OCI-M1 (cell line): Measurements from ENCODE around the gene DCPS.
A peak's percentile ranks its signal among the peaks of the same experiment; 100 is the strongest.
"Not testable (repeated sequence)": the region's sequence is repeated elsewhere in the genome, so short reads cannot be mapped to it uniquely, and the experiment has no call there.

ENCODE experiments used
- DNase-seq: peaks from one replicate; lab custom pipeline; 2025; lab: John Stamatoyannopoulos, UW

The DCPS gene

DNA sequence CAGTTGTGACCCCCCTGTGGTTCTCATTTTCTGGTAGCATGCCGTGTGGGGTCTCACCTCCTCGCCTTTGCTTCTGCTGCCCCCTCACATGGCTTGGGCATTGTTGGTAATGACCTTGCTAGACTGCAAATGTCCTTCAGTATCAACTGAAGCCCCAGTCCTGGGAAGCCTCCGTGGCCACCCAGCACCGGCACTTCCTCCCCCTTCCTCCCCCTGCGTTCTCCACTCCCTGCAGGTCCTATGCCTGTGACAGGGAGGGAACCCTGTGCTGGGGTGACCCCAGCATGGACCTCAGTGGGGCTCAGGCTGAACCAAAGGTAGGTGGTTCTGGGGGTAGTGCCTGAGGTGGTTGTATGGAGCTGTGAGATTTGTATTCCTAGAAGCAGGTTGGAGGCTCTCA lies 57.5 kb downstream of the DCPS start:
- DNase-seq, result no peak

DNA sequence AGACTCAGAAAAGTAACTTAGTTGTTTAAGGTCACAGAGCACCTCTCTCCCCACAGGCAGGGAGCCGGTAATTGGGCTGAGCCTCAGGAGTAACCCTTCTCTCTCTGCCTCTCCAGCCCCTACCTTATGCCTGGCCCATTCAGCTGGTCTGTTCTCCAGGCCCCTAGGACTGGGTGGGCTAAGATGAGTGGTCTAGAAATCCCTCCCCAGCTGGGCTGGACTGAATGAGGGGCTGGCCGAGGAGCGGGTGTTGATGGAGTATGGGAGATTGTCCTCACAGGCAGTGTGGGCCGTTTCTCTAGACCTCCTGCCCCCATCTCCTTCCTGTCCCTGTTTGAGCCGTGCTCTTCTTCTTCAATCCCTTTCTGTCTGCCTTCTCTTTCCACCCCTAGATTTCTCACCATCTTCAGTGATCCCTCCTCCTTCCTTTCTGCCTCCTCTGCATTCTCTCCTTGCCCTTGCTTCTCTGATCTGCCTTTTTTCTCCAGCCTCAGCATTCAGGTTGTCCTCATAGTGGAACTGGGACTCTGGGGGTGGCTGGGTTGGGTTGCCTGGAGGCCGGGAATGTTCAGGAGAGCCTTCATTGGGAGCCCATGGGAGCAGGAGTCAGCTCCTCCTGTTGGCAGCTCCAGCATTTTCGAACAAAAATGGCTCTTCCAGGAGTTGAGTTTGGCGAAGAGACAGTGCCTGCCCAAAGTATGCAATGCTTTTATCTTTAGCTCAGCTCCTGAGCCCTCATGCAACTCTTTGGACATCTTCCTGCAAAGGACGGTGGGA lies 59.2 kb downstream of the DCPS start:
- no peak for DNase-seq

DNA sequence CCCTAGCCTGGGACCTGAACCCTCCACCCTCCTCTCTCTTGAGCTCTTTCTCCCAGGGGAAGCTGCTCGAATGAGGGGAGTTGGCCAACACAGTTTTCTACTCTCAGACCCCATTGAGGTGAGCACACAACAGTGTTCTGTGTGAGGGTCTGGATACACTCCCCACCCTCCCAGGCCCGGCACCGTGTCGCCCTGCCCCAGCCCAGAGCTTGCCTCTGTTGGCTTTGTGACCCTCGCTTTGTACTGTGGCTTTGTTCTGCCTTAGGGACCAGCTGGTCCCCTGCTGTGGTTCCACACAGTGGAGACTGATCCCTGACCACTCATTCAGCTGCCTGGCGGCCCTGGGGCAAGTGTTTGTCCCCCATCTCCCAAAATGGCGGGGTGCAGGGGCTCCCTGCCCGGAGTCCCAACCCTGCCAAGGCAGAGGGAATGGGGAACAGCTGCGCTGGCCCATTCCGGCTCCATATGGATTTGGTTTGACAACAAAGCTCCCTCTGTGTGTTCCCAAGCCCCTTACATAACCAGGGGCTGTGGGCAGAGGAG lies 59.9 kb downstream of the DCPS start:
- no peak for DNase-seq

DNA sequence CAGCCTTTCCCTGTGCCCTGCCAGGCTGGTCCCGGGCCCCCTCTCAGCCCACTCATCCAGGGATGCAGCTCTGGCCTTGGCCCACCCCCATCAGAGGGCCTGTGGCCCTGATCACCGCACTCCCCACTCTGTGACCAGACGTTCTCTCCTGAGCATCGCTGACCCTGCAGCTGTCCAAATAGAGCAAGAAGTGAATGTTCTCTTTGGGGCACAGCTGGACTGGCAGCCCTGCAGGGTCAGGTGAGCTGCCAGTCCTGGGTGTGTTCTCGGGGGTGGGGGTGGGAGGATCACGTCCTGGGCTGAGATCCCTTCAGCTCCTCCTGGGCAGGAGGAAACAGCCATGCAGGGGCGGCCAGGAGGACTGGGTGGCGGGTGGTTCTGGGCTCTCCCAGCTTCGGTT lies 60.9 kb downstream of the DCPS start:
- not testable (repeated sequence) for DNase-seq

DNA sequence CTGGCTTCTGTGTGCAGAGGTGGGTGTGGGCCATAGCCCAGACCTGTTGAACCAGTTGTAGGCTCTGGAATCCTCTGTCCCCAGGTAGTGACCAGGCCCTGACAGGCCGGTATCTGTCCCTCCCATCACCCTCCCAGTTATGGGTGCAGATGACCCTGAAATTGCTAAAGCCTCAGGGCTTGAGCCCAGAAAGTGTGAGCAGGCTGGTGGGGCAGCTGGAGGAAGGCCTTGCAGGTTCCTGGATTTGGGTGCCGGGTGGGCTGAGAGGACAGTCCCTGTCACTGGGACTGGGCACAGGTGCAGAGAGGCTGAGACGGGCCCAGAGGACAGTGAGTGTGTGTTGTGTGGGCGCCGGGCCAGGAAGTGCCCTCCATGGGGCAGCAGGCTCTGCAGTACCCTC lies 61.6 kb downstream of the DCPS start:
- not testable (repeated sequence) for DNase-seq

DNA sequence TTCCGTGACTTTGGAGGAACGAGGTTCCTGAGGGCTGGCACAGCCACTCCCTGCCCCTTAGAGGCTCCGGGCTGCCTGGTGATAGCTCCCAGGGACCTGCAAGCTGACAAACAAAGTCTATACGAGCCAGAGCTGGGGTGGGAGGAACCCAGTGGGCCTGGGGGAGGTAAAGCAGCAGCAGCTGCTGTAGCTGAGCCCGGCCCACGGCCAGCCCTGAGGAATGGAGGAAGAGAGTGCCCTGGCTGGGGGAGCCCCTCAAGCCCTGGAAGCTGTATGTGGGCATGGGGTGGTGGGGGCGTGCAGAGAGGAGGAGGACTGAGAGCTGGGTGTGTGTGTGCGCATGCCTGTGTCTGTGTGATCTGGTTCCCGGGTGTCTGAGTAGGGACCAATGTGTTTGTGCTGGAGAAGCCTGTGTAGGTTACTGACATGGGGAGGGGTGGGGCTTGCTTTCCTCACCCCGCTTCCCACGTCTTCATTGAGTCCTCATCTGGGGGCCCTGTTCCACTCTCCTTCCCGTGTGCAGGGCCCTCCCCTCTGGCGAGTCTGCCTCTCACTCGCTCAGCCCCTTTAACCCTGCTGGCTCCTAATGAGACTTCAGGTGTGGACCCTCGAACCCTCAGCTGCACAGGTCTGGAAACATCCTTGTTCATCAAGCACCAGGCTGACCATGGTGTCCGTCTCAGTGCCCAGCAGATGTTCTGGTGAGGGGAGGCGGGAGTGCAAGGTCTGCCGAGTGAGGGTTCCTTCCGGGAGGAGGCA lies 62.4 kb downstream of the DCPS start:
- DNase-seq, result no peak

DNA sequence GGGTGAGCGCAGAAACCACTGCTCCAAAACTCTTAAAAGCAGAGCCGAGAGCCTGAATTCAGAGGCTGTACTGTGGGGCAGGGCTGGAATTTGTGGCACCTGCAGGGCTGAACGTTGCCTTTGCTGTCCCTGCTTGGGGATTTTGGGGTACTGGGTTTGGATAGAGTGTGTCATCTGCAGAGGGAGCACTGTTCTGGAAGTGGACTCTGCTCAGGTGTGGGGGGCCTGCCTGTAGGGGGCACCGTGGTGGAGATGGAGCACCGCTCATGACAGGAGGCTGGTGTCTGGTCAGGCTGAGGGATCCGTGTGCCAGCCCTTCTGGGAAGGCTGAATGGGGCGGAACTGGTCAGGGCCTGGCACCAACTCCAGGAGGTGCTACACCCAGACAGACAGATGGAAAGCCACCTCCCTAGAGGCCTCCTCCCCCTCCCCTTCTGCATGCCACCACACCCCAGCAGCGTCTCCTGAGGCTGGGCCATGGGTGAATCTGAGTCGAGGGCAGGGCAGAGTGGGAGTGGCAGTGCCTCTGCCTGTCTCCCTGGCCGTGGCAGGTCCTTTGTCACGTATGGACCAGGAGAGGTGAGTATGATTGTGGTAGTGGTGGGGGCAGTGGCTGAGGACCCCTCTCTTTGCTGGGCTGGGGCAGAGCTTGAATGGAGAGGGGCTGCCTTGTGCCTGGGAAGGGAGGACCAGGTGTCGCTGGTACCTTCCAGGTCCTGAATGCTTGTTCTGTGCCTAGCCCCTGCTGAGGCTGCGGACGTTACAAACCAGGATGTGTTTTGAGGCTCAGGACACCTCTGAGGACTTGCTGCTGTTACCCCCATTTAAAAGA lies 63.2 kb downstream of the DCPS start:
- DNase-seq, result peak; percentile 16

DNA sequence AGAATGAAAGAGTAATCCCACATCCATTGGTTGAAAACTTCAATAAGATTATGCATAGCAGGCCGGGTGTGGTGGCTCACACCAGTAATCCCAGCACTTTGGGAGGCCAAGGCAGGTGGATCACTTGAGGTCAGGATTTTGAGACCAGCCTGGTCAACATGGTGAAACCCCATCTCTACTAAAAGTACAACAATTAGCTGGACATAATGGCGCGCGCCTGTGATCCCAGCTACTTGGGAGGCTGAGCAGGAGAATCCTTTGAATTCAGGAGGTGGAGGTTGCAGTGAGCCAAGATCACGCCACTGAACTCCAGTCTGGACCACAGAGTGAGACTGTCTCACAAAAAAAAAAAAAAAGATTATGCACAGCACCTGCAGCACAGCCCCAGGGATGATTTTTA lies 63.9 kb downstream of the DCPS start:
- DNase-seq, result not testable (repeated sequence)

DNA sequence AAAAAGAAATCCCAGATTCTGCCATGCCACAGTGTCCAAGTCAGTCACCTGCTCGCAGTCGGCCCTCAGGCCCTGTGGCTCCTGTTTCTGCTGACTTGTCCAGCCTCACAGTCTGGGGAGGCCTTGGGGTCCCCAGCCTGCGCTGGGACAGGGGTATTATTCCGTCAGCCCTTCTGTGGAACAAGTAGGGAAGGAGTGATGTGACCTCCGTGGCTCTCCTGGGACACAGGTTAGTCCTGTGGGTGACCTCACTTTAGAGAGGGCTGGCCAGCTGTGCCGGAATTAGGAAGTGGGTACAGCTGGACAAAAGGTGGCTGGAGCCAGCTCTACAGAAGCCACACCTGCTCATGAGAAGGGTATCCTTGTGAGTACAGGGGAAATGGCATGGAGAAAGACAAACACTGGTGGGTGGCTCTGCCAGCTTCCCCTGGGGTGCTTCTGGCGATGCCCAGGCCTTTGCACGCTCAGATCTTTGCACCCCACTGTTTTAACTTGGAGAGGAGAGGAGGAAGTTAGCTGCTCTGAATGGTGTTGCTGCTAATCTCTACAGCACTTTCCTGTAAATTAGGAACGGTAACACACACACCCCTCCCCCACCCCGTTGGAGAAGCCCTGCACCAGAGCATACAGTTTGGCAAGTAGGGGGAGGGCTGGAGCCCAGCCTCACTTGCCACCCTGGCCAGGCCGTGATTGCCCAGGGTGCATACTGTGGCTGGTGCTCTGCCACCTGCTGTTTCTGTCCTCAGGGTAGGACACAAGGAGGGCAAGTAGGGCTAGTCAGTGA lies 64.7 kb downstream of the DCPS start:
- peak; percentile 87 for DNase-seq

DNA sequence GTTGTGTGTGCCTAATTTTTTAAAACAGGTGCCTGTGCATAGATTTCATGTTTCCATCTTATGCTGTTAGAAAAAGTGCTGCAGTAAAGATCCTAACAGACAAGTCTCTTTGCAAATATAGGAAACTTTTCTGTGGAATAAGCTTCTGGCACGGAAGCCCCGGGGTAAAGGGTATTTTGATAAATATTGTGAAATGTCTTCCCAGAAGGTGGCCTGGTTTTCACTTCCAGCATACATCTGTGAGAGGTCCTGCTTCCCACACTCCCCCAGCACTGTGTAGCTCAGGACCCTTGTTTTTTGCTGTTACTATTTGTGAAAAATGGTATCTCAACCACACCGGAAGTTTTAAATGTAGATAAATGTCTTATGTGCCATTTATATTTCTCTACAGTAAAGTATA lies 66.2 kb downstream of the DCPS start:
- no peak for DNase-seq

DNA sequence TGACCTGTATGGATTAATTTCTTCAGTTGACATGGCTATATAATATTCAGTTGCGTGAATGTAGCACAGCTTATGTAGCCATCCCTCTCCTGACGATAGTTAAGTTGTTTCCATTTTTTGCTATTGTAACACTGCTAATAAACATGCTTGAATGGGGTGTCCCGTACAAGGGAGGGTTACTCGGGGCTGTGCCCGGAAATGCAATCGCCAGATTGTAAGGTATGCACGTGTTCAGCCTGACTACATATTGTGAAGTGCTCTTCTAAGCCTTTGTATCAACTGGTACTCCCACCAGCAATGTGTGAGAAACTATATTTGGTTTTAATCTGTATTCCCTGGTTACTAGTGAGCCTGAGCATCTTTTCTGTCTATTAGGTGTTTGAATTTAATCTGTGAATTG lies 67.7 kb downstream of the DCPS start:
- no peak for DNase-seq

DNA sequence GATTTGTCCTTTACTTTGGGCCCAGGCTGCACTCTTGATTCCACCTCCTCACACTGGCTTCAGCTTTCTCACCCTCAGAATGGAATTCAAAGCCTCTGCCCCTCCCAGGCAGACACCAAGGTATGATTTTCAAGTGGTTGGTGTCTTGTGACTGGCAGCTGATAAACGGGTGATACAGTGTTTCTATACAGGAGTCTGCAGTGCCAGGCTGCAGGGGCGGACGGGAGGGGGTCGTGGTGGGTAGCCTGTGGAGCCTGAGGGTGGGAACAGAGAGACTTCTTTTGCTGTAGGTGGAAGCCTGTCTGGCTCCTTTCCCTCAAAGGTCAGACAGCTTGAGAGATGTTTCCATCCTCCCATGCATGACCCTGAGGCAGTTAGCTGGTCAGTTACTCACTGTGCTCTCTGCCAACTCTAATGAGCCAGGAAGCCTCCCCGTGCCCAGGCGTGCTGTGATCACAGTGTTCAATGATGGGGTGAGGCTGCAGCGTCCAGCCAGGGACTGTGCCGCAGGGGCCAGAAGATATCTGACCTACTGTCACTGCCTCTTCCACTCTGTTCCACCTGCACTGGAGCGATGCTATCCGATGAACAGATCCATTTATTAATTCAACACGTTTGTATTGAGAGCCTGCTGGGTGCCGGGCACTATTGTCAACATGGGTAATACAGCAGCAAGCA lies 69.7 kb downstream of the DCPS start:
- not testable (repeated sequence) for DNase-seq

DNA sequence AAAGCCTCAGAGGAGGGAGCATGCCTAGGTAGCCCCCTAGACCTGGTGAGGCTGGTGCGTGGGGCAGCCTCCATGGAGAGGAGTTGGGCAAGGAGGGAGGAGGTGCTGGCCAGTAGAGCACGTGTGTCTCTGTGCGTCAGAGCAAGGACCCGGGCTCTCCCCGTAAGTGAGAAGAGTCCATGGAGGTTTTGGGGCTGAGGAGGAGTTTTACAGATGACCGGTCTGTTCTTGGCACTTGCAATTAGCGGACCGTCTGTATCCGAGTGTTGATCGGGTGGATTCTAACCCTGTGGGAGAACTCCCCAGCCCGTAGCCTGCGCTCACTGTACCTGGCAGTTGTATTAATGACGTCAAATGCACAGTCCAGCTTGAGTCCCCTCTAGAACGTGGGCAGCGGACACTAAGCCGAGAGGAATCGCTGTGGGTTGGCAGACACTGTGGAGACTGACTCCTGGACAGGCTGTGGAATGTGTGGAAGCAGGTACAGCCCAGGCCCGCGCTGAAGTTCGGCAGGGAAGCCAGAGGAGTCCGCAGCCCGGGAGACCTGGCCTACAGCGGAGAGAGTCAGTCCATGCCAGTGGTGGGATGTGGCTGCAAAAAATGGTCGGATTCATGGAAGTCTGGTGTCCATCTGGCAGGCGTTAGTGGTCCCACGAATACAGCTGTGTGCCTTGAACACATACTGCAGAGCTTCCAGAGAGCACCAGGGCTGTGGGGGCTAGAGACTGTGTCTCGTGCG lies 70.9 kb downstream of the DCPS start:
- DNase-seq, result not testable (repeated sequence)

DNA sequence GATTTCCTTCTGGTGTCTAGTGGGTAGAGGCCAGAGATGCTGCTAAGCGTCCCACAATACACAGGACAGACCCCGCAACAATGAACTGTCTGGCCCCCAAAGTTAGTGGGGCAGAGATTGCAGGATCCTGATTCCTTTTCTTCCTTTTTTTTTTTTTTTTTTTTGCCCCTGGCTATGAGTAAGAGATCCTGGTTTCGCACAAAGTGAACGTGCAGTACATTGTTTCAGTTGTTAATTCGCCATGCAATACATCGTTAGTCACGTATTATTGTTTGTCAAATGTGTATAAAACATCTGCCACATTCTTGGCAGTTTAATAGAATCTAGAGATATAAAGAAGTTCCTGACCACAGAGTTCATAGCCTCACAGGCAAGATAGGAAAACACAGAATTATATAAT lies 71.9 kb downstream of the DCPS start:
- no peak for DNase-seq

DNA sequence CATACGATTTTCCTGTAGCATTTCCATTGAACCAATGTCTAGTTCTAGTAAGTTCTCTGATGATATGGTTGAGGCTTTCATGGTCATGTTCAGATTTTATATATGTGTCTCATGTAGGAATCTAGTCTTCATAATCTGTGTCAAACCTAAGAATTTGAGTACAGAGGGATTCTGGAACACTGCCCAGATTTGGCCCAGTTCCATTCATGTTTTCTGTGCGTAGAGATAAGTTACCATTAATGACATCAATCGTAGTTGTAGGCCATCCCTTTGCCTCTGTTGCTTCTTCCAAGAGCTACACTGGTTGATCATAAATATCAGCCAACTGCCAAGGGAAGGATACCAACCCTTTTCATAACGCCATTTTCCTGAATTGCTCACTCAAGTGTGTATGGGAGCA lies 74.9 kb downstream of the DCPS start:
- DNase-seq, result peak; percentile 75

DNA sequence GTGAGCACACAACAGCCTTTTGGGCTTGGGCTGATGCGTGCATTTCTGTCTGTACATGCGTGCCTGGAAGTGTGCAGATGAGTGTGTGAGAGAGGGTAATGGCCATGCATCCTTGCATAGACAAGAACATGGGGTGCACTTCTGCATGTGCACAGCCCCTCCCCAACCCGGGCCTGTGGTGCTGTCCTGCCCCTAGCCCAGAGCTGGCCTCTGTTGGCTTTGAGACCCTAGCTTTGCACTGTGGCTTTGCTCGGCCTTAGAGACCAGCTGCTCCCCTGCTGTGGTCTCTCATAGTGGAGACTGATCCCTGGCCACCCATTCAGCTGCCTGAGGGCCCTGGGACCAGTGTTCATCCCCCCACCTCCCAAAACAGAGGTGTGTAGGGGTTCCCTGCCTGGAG lies 77.0 kb downstream of the DCPS start:
- DNase-seq, result no peak

DNA sequence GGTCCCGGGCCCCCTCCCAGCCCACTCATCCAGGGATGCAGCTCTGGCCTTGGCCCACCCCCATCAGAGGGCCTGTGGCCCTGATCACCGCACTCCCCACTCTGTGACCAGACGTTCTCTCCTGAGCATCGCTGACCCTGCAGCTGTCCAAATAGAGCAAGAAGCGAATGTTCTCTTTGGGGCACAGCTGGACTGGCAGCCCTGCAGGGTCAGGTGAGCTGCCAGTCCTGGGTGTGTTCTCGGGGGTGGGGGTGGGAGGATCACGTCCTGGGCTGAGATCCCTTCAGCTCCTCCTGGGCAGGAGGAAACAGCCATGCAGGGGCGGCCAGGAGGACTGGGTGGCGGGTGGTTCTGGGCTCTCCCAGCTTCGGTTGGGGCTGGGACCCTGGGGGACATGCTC lies 78.1 kb downstream of the DCPS start:
- not testable (repeated sequence) for DNase-seq

DNA sequence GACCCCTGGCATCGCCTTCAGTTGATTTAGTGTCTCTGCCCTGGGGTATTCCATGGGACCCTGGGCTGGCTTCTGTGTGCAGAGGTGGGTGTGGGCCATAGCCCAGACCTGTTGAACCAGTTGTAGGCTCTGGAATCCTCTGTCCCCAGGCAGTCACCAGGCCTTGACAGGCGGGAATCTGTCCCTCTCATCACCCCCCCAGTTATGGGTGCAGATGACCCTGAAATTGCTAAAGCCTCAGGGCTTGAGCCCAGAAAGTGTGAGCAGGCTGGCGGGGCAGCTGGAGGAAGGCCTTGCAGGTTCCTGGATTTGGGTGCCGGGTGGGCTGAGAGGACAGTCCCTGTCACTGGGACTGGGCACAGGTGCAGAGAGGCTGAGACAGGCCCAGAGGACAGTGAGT lies 78.8 kb downstream of the DCPS start:
- not testable (repeated sequence) for DNase-seq

DNA sequence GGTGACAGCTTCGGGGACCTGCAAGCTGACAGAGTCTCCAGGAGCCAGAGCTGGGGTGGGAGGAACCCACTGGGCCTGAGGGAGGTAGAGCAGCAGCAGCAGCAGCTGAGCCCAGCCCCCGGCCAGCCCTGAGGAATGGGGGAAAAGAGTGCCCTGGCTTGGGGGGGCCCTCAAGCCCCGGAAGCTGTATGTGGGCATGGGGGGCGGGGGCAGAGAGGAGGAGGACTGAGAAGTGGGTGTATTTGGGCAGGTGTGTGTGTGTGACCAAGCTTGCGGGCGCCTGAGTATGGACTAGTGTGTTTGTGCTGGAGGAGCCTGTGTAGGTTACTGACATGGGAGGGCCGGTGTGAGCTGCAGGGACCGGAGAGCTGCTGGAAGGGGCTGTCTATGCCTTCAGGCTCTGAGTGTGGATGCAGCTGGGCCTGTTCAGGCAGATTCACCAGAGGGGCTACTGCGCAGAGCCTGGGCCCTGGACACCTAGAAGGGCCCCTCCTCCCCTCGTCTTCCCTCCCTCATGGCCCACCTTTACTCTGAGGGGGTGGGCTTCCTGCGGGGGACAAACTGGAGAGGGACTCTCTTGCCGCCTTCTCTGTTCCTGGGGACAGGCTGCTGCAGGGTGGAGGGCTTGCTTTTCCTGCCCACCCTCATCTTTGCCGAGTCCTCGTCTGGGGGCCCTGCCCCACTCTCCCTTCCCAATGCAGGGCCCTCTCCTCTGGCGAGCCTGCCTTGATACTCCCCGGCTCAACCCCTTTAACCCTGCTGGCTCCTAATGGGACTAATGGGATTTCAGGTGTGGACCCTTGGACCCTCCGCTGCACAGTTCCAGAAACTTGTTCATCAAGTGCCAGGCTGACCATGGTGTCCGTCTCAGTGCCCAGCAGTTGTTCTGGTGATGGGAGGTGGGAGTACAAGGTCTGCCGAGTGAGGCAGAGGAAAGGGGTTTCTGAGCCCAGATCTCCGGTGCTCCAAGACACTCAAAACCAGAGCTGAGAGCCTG lies 79.8 kb downstream of the DCPS start:
- no peak for DNase-seq
